ENCODE data around the gene BSPH1. TPM values are rescaled to one million over a fixed set of nuclear protein-coding genes. Genes with fewer than 3 reads are reported as not detected.
"Not testable (repeated sequence)": the region's sequence is repeated elsewhere in the genome, so short reads cannot be mapped to it uniquely, and the experiment has no call there.

Gene BSPH1
- total and polyA plus RNA-seq, 9 donors, result not detected

GRCh38 chr19:47928581-47928980 lies 63.4 kb downstream of the BSPH1 start:
- H3K36me3 ChIP-seq; DNase-seq; H3K27me3 ChIP-seq; H3K27ac ChIP-seq; H3K4me1 ChIP-seq (ENCODE audit: insufficient read depth); H3K9me3 ChIP-seq; intact Hi-C loops (cut with DNase I); H3K4me3 ChIP-seq: not testable (repeated sequence)
- no CpG with 5 or more reads among the region's 20 CpGs for WGBS, 3 donors

GRCh38 chr19:47920107-47920506 lies 71.9 kb downstream of the BSPH1 start:
- DNase-seq; H3K36me3 ChIP-seq; intact Hi-C loops (cut with DNase I); H3K27ac ChIP-seq; H3K27me3 ChIP-seq; H3K9me3 ChIP-seq; H3K4me1 ChIP-seq (ENCODE audit: insufficient read depth); H3K4me3 ChIP-seq: not testable (repeated sequence)
- 1% methylated on average over 10 to 13 of the region's 15 CpGs for WGBS, 3 donors

Other genes starting within 250 kb of the BSPH1 start
- gene NOP53, start 246.6 kb downstream of the BSPH1 start, total RNA-seq, result 100 to 1,000 TPM; 645 to 985 (median 727) TPM
- 1,000 to 10,000 TPM in 1 of 2 donors, 100 to 1,000 TPM in 1; 591 to 1,198 TPM for gene NOP53, start 246.6 kb downstream of the BSPH1 start, polyA plus RNA-seq
- gene SELENOW, start 213.5 kb downstream of the BSPH1 start, total RNA-seq, result 100 to 1,000 TPM; 169 to 412 (median 211) TPM
- 100 to 1,000 TPM; 257 to 330 TPM for gene SELENOW, start 213.5 kb downstream of the BSPH1 start, polyA plus RNA-seq
- not detected for gene TPRX1, start 187.6 kb downstream of the BSPH1 start, total RNA-seq
- gene TPRX1, start 187.6 kb downstream of the BSPH1 start, polyA plus RNA-seq, result not detected
- gene CRX, start 170.2 kb downstream of the BSPH1 start, total RNA-seq, result not detected
- not detected for gene CRX, start 170.2 kb downstream of the BSPH1 start, polyA plus RNA-seq
- gene TPRX2, start 132.9 kb downstream of the BSPH1 start, total RNA-seq, result not detected
- gene TPRX2, start 132.9 kb downstream of the BSPH1 start, polyA plus RNA-seq, result not detected
- gene SULT2A1, start 105.9 kb downstream of the BSPH1 start, total RNA-seq, result 1 to 10 TPM in 1 of 7 donors, under 1 TPM in 3, not detected in 3; 0.12 to 1.3 (median 0.32) TPM
- gene SULT2A1, start 105.9 kb downstream of the BSPH1 start, polyA plus RNA-seq, result 1 to 10 TPM in 1 of 2 donors, under 1 TPM in 1; 0.29 to 2.5 TPM
- not detected for gene ELSPBP1, start 2.5 kb upstream of the BSPH1 start, total RNA-seq
- under 1 TPM in 1 of 2 donors, not detected in 1; 0.55 TPM for gene ELSPBP1, start 2.5 kb upstream of the BSPH1 start, polyA plus RNA-seq
- not detected for gene CABP5, start 51.9 kb upstream of the BSPH1 start, total RNA-seq
- gene CABP5, start 51.9 kb upstream of the BSPH1 start, polyA plus RNA-seq, result not detected
- 1 to 10 TPM; 2.9 to 6.9 (median 4.9) TPM for gene PLA2G4C, start 118.6 kb upstream of the BSPH1 start, total RNA-seq
- 10 to 100 TPM in 1 of 2 donors, 1 to 10 TPM in 1; 3.6 to 32.0 TPM for gene PLA2G4C, start 118.6 kb upstream of the BSPH1 start, polyA plus RNA-seq
- 10 to 100 TPM; 12.3 to 36.2 (median 20.0) TPM for gene LIG1, start 178.2 kb upstream of the BSPH1 start, total RNA-seq
- gene LIG1, start 178.2 kb upstream of the BSPH1 start, polyA plus RNA-seq, result 10 to 100 TPM; 12.9 to 22.7 TPM
- 10 to 100 TPM in 1 of 7 donors, 1 to 10 TPM in 6; 3.2 to 11.9 (median 7.8) TPM for gene ZSWIM9, start 178.5 kb upstream of the BSPH1 start, total RNA-seq
- gene ZSWIM9, start 178.5 kb upstream of the BSPH1 start, polyA plus RNA-seq, result 1 to 10 TPM; 6.1 to 7.5 TPM